OCI-LY7 (cell line): ENCODE data around the gene ISLR2.

ENCODE experiments used
- EZH2phosphoT487 ChIP-seq: fragments of 200-600 bp; sonication (generic); IDR thresholded peaks from 2 replicates; pipeline ENCODE4 v1.6.1; 2018; ENCODE audit warnings: low read depth, borderline replicate concordance, mild to moderate bottlenecking, mixed run types, antibody characterized with exemption, low read length, moderate library complexity, mixed read lengths
- TF ChIP-seq, protein P1 (sequence below): fragments of 200-600 bp; sonication (generic); conservative IDR thresholded peaks from 2 replicates; pipeline ENCODE4 v1.5.1; 2014; ENCODE audit warnings: mild to moderate bottlenecking, antibody characterized with exemption, low read length, moderate library complexity, mixed read lengths

DNA sequence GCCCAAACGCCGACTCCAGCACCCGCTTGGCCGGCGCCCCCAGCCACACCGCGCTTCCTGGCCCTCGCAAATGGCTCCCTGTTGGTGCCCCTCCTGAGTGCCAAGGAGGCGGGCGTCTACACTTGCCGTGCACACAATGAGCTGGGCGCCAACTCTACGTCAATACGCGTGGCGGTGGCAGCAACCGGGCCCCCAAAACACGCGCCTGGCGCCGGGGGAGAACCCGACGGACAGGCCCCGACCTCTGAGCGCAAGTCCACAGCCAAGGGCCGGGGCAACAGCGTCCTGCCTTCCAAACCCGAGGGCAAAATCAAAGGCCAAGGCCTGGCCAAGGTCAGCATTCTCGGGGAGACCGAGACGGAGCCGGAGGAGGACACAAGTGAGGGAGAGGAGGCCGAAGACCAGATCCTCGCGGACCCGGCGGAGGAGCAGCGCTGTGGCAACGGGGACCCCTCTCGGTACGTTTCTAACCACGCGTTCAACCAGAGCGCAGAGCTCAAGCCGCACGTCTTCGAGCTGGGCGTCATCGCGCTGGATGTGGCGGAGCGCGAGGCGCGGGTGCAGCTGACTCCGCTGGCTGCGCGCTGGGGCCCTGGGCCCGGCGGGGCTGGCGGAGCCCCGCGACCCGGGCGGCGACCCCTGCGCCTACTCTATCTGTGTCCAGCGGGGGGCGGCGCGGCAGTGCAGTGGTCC, 3.5 kb downstream of the ISLR2 start:
- TF ChIP-seq, protein P1, sequence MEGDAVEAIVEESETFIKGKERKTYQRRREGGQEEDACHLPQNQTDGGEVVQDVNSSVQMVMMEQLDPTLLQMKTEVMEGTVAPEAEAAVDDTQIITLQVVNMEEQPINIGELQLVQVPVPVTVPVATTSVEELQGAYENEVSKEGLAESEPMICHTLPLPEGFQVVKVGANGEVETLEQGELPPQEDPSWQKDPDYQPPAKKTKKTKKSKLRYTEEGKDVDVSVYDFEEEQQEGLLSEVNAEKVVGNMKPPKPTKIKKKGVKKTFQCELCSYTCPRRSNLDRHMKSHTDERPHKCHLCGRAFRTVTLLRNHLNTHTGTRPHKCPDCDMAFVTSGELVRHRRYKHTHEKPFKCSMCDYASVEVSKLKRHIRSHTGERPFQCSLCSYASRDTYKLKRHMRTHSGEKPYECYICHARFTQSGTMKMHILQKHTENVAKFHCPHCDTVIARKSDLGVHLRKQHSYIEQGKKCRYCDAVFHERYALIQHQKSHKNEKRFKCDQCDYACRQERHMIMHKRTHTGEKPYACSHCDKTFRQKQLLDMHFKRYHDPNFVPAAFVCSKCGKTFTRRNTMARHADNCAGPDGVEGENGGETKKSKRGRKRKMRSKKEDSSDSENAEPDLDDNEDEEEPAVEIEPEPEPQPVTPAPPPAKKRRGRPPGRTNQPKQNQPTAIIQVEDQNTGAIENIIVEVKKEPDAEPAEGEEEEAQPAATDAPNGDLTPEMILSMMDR = no peak
- TF ChIP-seq EZH2phosphoT487 = no peak
